Panc1 (cell line): ENCODE results near the gene MEGF10.

Experiments
- POLR2AphosphoS5 ChIP-seq: IDR thresholded peaks from 2 replicates; pipeline ENCODE4 v1.6.1; 2012; ENCODE audit warnings: mild to moderate bottlenecking, low read depth, low read length, moderate library complexity
- SIN3A ChIP-seq: IDR thresholded peaks from 2 replicates; pipeline ENCODE4 v1.6.1; 2012; ENCODE audit warnings: low read depth, mild to moderate bottlenecking, low read length, moderate library complexity, borderline replicate concordance; ENCODE audit not compliant: insufficient read depth
- TF ChIP-seq, protein P1 (sequence below): fragments of 450-650 bp; IDR thresholded peaks from 2 replicates; pipeline ENCODE4 v1.5.1; 2017; ENCODE audit warnings: mild to moderate bottlenecking
- TF ChIP-seq, protein P2 (sequence below), 2 experiments: IDR thresholded peaks; 2 replicates each; pipeline ENCODE4 v1.6.1; 2011 to 2012; ENCODE audit warnings: low read depth in 2 of 2, control low read depth in 1 of 2, low read length in 1 of 2, mild to moderate bottlenecking in 1 of 2, moderate library complexity in 1 of 2; ENCODE audit not compliant: insufficient read depth in 1 of 2

DNA sequence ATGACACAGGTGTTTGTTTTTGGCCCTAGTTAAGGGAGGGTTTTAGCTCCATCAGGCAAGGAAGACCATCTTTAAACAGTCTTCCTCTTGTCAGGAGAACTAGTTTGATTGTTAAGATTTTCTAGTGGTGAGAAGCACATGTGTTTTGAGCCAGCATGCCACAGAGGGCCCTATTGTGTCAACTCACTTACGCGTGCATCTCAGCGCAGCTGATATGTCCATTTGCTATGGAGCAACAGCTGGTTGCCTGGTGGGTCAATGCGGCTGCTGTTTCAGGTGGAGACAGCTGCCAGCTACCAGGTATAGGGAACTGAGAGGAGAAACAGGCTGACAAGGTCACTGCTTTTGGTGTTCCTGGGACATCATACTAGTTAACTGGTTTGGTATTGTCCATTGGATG, 126.3 kb downstream of the MEGF10 start:
- TF ChIP-seq, protein P1, sequence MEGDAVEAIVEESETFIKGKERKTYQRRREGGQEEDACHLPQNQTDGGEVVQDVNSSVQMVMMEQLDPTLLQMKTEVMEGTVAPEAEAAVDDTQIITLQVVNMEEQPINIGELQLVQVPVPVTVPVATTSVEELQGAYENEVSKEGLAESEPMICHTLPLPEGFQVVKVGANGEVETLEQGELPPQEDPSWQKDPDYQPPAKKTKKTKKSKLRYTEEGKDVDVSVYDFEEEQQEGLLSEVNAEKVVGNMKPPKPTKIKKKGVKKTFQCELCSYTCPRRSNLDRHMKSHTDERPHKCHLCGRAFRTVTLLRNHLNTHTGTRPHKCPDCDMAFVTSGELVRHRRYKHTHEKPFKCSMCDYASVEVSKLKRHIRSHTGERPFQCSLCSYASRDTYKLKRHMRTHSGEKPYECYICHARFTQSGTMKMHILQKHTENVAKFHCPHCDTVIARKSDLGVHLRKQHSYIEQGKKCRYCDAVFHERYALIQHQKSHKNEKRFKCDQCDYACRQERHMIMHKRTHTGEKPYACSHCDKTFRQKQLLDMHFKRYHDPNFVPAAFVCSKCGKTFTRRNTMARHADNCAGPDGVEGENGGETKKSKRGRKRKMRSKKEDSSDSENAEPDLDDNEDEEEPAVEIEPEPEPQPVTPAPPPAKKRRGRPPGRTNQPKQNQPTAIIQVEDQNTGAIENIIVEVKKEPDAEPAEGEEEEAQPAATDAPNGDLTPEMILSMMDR = no peak
- no peak for TF ChIP-seq SIN3A
- TF ChIP-seq POLR2AphosphoS5 = no peak
- TF ChIP-seq, protein P2, sequence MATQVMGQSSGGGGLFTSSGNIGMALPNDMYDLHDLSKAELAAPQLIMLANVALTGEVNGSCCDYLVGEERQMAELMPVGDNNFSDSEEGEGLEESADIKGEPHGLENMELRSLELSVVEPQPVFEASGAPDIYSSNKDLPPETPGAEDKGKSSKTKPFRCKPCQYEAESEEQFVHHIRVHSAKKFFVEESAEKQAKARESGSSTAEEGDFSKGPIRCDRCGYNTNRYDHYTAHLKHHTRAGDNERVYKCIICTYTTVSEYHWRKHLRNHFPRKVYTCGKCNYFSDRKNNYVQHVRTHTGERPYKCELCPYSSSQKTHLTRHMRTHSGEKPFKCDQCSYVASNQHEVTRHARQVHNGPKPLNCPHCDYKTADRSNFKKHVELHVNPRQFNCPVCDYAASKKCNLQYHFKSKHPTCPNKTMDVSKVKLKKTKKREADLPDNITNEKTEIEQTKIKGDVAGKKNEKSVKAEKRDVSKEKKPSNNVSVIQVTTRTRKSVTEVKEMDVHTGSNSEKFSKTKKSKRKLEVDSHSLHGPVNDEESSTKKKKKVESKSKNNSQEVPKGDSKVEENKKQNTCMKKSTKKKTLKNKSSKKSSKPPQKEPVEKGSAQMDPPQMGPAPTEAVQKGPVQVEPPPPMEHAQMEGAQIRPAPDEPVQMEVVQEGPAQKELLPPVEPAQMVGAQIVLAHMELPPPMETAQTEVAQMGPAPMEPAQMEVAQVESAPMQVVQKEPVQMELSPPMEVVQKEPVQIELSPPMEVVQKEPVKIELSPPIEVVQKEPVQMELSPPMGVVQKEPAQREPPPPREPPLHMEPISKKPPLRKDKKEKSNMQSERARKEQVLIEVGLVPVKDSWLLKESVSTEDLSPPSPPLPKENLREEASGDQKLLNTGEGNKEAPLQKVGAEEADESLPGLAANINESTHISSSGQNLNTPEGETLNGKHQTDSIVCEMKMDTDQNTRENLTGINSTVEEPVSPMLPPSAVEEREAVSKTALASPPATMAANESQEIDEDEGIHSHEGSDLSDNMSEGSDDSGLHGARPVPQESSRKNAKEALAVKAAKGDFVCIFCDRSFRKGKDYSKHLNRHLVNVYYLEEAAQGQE (IDR thresholded peaks at IDR 0.05; ENCODE audit: insufficient read depth in 1 of 2, low read depth in 2 of 2, low read length in 1 of 2) = no peak
